ENCODE measurements around the gene KRTAP2-4. TPM values are rescaled to one million over a fixed set of nuclear protein-coding genes. Genes with fewer than 3 reads are reported as not detected.

Gene KRTAP2-4
- total and polyA plus RNA-seq, 2 donors (not counting 3 experiments of a cell fraction or from before 2014, with no cell fraction given) = not detected

DNA sequence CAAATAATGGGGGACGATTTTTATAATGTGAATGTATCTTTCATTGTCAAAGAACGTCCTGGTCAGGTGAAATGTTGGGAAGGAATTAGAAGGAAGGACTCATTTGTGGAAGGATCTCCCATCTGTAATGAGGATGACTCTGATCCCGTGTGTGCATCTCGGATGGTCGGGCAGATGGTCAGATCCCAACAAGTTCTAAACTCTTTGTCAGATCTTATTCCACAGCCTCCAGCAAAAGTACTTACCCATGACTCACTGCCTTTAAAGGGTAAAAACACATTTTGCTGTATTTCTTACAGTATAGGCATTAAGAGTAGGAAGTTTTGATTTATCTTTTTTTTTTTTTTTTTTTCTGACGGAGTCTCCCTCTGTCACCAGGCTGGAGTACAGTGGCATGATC lies 32.8 kb upstream of the KRTAP2-4 start:
- H3K27ac ChIP-seq (ENCODE audit: insufficient read depth, low read depth, low read length) = no peak overlapping the region
- no peak for FAIRE-seq
- no TSS peak for BruUV-seq (replicated peaks)
- H3K4me1 ChIP-seq (ENCODE audit: control insufficient read depth, extremely low read depth, insufficient read depth, low read length) = peaks cover 2% of the 10 kb centered on the region
- no peaks in the 10 kb centered on the region for H3K36me3 ChIP-seq (ENCODE audit: control insufficient read depth in 2 of 2, extremely low read depth in 1 of 2, insufficient read depth in 2 of 2, low read length in 2 of 2)
- no peaks in the 10 kb centered on the region for H3K27me3 ChIP-seq (ENCODE audit: control insufficient read depth in 2 of 2, insufficient read depth in 2 of 2, low read length in 2 of 2)
- H2AFZ ChIP-seq (ENCODE audit: low read depth, low read length) = no peak overlapping the region
- POLR2A ChIA-PET = no interaction called here
- H3K9ac ChIP-seq (replicated peaks; ENCODE audit: extremely low read depth, insufficient read depth, low read length) = no peak overlapping the region
- no peak overlapping the region for H3K4me3 ChIP-seq (replicated peaks in 1 of 3; ENCODE audit: insufficient read depth in 1 of 3, low read depth in 1 of 3, low read length in 3 of 3)
- intact Hi-C loops (cut with micrococcal nuclease) (no loop called here), dilution Hi-C loops (cut with MboI; ENCODE audit: extremely low pct_ligation_motif_present, low sequenced_read_pairs) (no loop called here)
- H3K4me2 ChIP-seq (ENCODE audit: insufficient read depth, low read length) = no peak overlapping the region
- no peak for TF ChIP-seq FOS (IDR thresholded peaks at IDR 0.05; ENCODE audit: borderline replicate concordance, insufficient read depth, low read length)
- TF ChIP-seq POLR2AphosphoS5 (IDR thresholded peaks at IDR 0.05; ENCODE audit: insufficient read depth, low read depth, low read length) = no peak
- TF ChIP-seq POLR2A (IDR thresholded peaks at IDR 0.05; ENCODE audit: low read depth, low read length) = no peak
- TF ChIP-seq GATA2 (IDR thresholded peaks at IDR 0.05; ENCODE audit: insufficient read depth, insufficient read length, low read depth, low read length) = no peak
- no peak for TF ChIP-seq JUN (IDR thresholded peaks at IDR 0.05; ENCODE audit: borderline replicate concordance, insufficient read depth, insufficient read length, low read depth)
- TF ChIP-seq EZH2 (IDR thresholded peaks at IDR 0.05; ENCODE audit: borderline replicate concordance, low read depth, low read length, severe bottlenecking) = no peak
- no peak for TF ChIP-seq MYC (IDR thresholded peaks at IDR 0.05; ENCODE audit: low read depth, low read length)
- TF ChIP-seq MAX (IDR thresholded peaks at IDR 0.05; ENCODE audit: insufficient read depth, insufficient read length) = no peak
- TF ChIP-seq CTCF (IDR thresholded peaks at IDR 0.05; ENCODE audit: extremely low read depth in 1 of 2, insufficient read depth in 1 of 2, low read depth in 1 of 2, low read length in 2 of 2) = no peak
- no peaks in the 10 kb centered on the region for H3K9me1 ChIP-seq (replicated peaks; ENCODE audit: control insufficient read depth, extremely low read depth, insufficient read depth, low read length)
- no peaks in the 10 kb centered on the region for H4K20me1 ChIP-seq (replicated peaks; ENCODE audit: control insufficient read depth, extremely low read depth, insufficient read depth, low read length)
- no peaks in the 10 kb centered on the region for H3K79me2 ChIP-seq (ENCODE audit: control insufficient read depth, insufficient read depth, low read length)
- DNase-seq (ENCODE audit: low read depth, low spot score) = no peak
- H3K9me3 ChIP-seq (replicated peaks; ENCODE audit: control insufficient read depth, insufficient read depth, low read length) = no peaks in the 10 kb centered on the region
- CTCF ChIA-PET = no interaction called here
